ENCODE results near the gene PCDHGC4.

PCDHGC4 gene

DNA sequence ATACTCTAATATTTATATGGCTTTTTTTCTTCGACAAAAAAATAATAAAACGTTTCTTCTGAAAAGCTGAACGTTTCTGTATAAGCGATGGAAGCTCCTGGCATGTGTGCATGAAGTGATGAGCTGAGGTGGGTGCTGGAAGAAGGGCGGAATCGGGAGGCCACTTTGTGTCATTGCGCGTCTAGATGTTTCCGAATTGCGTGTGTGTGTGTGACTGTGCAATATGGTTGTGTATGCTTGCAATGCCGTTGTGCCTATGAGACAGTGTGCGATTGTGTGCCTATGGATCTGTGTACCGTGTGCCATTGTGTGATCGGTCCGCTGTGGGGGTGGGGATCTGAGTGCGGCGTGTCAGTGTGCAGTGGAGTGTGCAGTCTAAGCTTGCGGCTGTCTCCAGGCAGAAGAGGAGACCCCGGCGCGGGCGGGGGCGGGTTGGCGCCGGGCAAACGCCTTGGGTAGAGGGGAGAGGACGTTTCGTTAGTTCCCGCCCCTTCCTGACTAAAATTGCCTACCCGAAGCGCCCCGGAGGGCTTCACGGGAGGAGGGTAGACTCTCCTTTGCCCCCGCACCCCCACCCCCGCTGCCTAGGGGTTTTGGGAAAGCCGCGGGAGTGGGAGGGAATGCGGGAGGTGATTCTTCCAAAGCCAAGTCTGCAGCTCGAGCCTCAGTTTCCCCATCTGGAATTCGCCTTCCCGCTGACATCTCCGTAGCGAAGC lies 28.2 kb downstream of the PCDHGC4 start:
- DNase-seq (ENCODE audit: low spot score) (no peak), ATAC-seq (ENCODE audit: low read depth) (no peak)
- no peaks in the 10 kb centered on the region for H3K27me3 ChIP-seq (ENCODE audit: insufficient read depth, poor library complexity, severe bottlenecking)
- H3K4me1 ChIP-seq (ENCODE audit: insufficient read depth, poor library complexity, severe bottlenecking), result peaks cover 45% of the 10 kb centered on the region
- H3K9me3 ChIP-seq (ENCODE audit: severe bottlenecking), result no peaks in the 10 kb centered on the region
- H3K4me3 ChIP-seq (ENCODE audit: severe bottlenecking), result no peak overlapping the region
- TF ChIP-seq CTCF (IDR thresholded peaks at IDR 0.05; ENCODE audit: poor library complexity, severe bottlenecking), result no peak
- peaks cover 40% of the 10 kb centered on the region for H3K36me3 ChIP-seq (ENCODE audit: low read depth)
- H3K27ac ChIP-seq (ENCODE audit: poor library complexity, severe bottlenecking), result peak overlapping the region; percentile 95

DNA sequence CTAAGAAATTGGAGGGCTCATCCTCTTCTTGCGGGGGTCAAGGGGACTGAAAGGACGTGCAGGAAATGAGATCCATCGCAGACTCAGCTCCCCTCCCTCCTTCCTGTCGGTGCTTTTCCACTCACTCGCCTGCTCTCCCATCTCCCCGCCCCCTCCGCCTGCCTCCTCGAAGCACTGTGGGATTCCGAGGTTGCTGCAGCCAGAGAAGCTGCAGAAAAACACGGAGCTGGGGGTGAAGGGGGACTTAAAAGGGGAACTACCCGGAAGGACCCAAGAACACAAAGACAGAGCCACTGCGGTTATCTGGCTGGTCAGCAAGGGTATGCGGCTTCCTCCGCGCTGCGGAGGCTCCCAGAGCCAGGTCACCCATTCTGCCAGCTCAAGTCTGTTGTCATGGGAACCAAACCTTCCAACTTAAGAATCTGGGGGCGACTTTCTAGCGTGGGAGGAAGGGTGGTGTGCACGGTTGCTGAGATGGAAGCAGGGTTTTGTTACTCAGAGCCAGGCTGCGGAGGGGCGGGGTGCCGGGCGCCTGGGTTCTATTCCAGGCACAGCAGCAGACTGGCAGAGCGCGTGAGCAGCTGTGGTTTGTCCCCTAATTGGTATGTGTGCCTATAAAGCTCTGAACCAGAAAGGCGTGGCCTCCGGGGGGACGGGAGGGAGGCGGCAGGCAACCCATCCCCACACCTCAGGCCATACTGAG lies 28.9 kb downstream of the PCDHGC4 start:
- Histone ChIP-seq H3K4me1 (ENCODE audit: insufficient read depth, poor library complexity, severe bottlenecking) (peaks cover 38% of the 10 kb centered on the region), H3K27me3 (ENCODE audit: insufficient read depth, poor library complexity, severe bottlenecking) (no peaks in the 10 kb centered on the region), H3K36me3 (ENCODE audit: low read depth) (peaks cover 46% of the 10 kb centered on the region), H3K9me3 (ENCODE audit: severe bottlenecking) (no peaks in the 10 kb centered on the region), H3K4me3 (ENCODE audit: severe bottlenecking) (no peak overlapping the region), H3K27ac (ENCODE audit: poor library complexity, severe bottlenecking) (peak overlapping the region; percentile 95)
- ATAC-seq (ENCODE audit: low read depth), result peak; percentile 12
- TF ChIP-seq CTCF (IDR thresholded peaks at IDR 0.05; ENCODE audit: poor library complexity, severe bottlenecking), result no peak
- no peak for DNase-seq (ENCODE audit: low spot score)

- Histone ChIP-seq H3K36me3 (ENCODE audit: low read depth) (peaks cover 54% of the 10 kb centered on the region), H3K9me3 (ENCODE audit: severe bottlenecking) (no peaks in the 10 kb centered on the region), H3K27me3 (ENCODE audit: insufficient read depth, poor library complexity, severe bottlenecking) (no peaks in the 10 kb centered on the region), H3K4me1 (ENCODE audit: insufficient read depth, poor library complexity, severe bottlenecking) (peaks cover 32% of the 10 kb centered on the region), H3K4me3 (ENCODE audit: severe bottlenecking) (no peak overlapping the region), H3K27ac (ENCODE audit: poor library complexity, severe bottlenecking) (peak overlapping the region; percentile 95)
- peak; percentile 84 for ATAC-seq (ENCODE audit: low read depth)
- no peak for TF ChIP-seq CTCF (IDR thresholded peaks at IDR 0.05; ENCODE audit: poor library complexity, severe bottlenecking)
- peak; percentile 96 for DNase-seq (ENCODE audit: low spot score)
Observed at GRCh38 chr5:141514330-141515133, 29.7 kb downstream of the PCDHGC4 start.

DNA sequence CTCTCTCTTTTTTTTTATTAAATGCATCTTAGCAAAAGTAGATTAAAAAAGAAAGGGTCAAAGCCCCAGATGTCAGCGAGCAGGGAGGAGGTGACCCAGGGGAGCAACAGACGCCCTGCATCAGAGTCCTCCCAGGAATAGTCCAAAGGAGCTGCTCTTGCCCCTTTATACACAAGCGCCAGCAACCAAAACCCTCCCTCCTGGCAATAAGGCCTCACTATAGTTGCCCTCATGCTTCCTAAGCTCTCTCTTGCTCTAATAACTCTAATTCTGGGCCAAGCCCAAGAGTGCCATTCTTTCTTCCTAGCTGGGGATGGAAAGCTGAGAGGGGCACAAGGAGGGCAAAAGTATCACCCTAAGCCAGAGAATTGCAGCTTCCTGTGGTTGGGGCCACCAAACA lies 30.3 kb downstream of the PCDHGC4 start:
- H3K27me3 ChIP-seq (ENCODE audit: insufficient read depth, poor library complexity, severe bottlenecking), result no peaks in the 10 kb centered on the region
- DNase-seq (ENCODE audit: low spot score) (no peak), ATAC-seq (ENCODE audit: low read depth) (no peak)
- H3K4me1 ChIP-seq (ENCODE audit: insufficient read depth, poor library complexity, severe bottlenecking), result peaks cover 35% of the 10 kb centered on the region
- H3K27ac ChIP-seq (ENCODE audit: poor library complexity, severe bottlenecking), result peak overlapping the region; percentile 95
- no peak overlapping the region for H3K4me3 ChIP-seq (ENCODE audit: severe bottlenecking)
- no peaks in the 10 kb centered on the region for H3K9me3 ChIP-seq (ENCODE audit: severe bottlenecking)
- no peak for TF ChIP-seq CTCF (IDR thresholded peaks at IDR 0.05; ENCODE audit: poor library complexity, severe bottlenecking)
- H3K36me3 ChIP-seq (ENCODE audit: low read depth), result peaks cover 60% of the 10 kb centered on the region

All from RWPE2 (cell line).